SU-DHL-6 (cell line): ENCODE data around the gene ZKSCAN1.

ENCODE experiments used
- CTCF ChIP-seq: fragments of 200-600 bp; sonication (generic); IDR thresholded peaks from one replicate; pipeline ENCODE4 v1.5.1; 2017; ENCODE audit warnings: antibody characterized with exemption, mild to moderate bottlenecking, low read length, moderate library complexity; ENCODE audit not compliant: insufficient read depth, poor library complexity, severe bottlenecking
- EZH2phosphoT487 ChIP-seq: fragments of 200-600 bp; sonication (generic), shearing (Covaris generic); conservative IDR thresholded peaks from 2 replicates; pipeline ENCODE4 v1.6.1; 2018; ENCODE audit warnings: mild to moderate bottlenecking, antibody characterized with exemption, low read length, moderate library complexity, mixed read lengths

GRCh38 chr7:100040575-100040974 is 25.2 kb downstream of the ZKSCAN1 start:
- no peak for TF ChIP-seq CTCF
- TF ChIP-seq EZH2phosphoT487, result no peak
